Measurements from ENCODE around the gene SLC6A3.

SLC6A3 gene

DNA sequence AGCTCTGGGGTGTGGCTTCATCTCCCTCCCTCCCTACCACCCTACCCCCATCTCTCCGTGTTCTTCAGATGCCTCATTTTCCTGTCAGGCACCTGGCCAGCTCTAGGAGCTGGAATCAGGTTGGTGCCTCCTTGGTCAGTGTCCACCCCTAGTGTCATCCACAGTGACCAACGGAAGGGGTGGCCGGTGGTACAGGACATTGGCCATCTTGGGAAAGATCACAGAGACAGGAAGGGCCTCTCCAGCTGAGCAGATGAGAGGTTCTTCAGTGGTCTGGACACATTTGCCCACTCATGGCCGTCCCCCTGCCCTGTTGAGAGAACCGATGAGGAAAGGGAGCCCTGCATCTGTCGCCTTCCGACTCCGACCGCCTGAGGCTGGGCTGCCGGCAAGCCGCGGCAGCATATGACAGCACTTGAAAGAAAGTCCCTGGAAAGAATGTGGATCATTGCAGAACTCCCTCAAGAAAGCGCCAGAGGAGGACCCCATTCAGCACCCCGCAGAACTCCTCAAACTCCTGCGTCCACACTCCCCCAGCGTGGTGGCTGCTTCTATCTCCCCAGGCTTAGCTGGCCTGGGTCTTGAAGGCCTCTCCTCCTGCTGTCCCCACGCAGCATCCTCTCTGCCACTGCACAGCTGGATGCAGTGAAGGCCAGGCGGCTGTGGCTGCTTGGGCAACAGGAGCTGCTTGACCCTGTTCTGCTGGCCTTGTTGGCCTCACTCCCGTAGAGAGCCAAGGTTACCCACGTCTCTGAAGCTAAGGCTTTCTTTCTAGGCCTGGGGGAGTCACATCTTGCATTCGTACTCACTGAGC lies 98.4 kb downstream of the SLC6A3 start:
- DNase-seq (ENCODE audit: low spot score): no peak

DNA sequence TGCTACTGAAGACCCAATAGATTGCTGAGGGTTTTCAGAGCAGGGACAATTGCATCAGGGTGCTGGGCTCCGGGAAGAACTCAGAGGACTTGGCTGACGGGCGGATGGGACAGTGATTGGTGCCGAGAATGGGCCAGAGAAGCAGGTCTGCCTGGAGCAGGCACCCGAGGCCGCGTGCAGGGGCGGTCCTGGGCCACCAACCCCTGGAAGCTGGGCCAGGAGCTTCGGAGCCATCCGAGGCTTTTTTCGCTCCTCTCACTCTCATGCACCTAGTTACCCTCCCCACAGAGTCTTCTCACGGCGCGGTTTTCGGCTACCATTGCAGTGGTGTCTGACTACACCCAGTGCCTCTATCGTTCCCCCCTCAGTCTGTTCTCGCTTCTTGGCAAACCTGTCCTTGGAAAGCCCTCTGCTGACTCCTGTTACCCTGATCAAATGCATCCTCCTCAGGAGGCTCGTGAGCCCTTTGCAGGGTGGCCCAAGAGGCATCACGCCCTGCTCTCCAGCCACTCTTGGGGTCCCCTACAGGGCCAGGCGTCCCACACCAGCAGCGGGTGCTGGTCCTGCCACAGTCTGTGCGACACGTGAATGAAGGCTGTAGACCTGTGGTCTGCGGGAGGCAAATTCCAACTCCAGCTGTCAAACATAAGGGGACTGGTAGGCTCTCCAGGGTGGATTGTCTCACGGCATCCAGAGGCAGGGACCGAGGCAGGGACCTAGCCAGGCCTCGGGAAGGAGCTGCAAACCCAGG lies 99.2 kb downstream of the SLC6A3 start:
- DNase-seq (ENCODE audit: low spot score): no peak

- DNase-seq (ENCODE audit: low spot score): peak; percentile 98
These were observed 100.0 kb downstream of the SLC6A3 start, which contains the start of gene CLPTM1L for GRCh38 chr5:1344975-1345838. CLPTM1L (minus strand) TSS chr5:1345099; CDS start chr5:1344841, 258 bp downstream.

GRCh38 chr5:1343931-1344901 lies 101.0 kb downstream of the SLC6A3 start:
- peak; percentile 30 for DNase-seq (ENCODE audit: low spot score)

GRCh38 chr5:1343315-1343751 lies 101.9 kb downstream of the SLC6A3 start:
- DNase-seq (ENCODE audit: low spot score): no peak
